ENCODE results near the gene TMEM178B. TPM values are rescaled to one million over a fixed set of nuclear protein-coding genes. Genes with fewer than 3 reads are reported as not detected.

Gene TMEM178B
- total and polyA plus RNA-seq, 9 of the 15 experiments (the other 6 are each of a cell fraction or from before 2014, with no cell fraction given): under 0.01 to 0.03 (median 0.01) TPM; not detected in 5

DNA sequence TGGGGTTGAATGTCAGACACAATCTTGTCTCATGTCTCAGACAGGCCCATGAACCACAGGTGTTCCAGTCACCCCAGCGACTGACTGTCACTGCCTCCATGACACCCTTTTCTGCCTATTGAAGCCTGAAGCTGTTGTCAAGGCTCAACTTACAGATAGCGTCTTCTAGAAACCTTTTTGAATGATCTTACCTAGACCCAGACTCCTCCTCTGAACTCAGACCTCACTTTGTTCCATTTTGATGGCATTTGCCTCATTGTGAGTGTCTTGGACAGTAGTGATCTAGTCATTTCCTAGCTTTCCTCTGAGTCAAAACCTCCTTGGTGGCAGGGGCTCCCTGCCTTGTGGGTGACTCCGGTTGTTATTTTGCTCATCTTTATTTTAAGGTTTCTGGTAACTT is 379.0 kb downstream of the TMEM178B start (continued):
- TF ChIP-seq, protein P1, sequence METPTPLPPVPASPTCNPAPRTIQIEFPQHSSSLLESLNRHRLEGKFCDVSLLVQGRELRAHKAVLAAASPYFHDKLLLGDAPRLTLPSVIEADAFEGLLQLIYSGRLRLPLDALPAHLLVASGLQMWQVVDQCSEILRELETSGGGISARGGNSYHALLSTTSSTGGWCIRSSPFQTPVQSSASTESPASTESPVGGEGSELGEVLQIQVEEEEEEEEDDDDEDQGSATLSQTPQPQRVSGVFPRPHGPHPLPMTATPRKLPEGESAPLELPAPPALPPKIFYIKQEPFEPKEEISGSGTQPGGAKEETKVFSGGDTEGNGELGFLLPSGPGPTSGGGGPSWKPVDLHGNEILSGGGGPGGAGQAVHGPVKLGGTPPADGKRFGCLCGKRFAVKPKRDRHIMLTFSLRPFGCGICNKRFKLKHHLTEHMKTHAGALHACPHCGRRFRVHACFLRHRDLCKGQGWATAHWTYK (CRISPR knock-in tag; IDR thresholded peaks at IDR 0.05): no peak
- TF ChIP-seq ZNF584 (CRISPR knock-in tag; IDR thresholded peaks at IDR 0.05; ENCODE audit: low read depth) (no peak), BRD4 (IDR thresholded peaks at IDR 0.05) (no peak), SAP30 (IDR thresholded peaks at IDR 0.05; ENCODE audit: borderline replicate concordance, insufficient read depth, low read depth, low read length, poor library complexity, severe bottlenecking) (no peak), SMARCC2 (IDR thresholded peaks at IDR 0.05; ENCODE audit: low read depth) (no peak), NFIX (CRISPR knock-in tag; IDR thresholded peaks at IDR 0.05; ENCODE audit: low read depth) (no peak)
- TF ChIP-seq, protein P2, sequence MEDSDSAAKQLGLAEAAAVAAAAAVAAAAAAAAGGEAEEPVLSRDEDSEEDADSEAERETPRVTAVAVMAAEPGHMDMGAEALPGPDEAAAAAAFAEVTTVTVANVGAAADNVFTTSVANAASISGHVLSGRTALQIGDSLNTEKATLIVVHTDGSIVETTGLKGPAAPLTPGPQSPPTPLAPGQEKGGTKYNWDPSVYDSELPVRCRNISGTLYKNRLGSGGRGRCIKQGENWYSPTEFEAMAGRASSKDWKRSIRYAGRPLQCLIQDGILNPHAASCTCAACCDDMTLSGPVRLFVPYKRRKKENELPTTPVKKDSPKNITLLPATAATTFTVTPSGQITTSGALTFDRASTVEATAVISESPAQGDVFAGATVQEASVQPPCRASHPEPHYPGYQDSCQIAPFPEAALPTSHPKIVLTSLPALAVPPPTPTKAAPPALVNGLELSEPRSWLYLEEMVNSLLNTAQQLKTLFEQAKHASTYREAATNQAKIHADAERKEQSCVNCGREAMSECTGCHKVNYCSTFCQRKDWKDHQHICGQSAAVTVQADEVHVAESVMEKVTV (CRISPR knock-in tag; IDR thresholded peaks at IDR 0.05): no peak

DNA sequence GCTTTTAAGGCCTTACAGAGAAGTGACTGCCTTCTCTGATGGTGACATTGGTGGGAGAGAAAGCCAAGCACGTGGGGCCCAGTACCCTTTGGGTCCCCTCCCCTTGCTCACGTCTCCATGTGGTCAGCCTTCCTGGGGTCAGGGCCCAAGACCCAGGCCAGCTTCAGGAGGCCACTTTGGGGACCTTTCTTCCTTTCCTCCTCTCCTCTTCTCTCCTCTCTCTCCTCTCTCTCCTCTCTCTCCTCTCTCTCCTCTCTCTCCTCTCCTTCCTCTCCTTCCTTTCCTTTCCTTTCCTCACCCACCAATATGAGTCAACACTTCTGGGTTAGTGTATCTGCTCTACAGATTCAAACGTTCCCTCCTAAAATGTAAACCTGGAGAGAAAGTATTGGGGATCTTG is 380.5 kb downstream of the TMEM178B start:
- H3K27ac ChIP-seq (ENCODE audit: extremely low read depth, low read depth, low read length): no peak overlapping the region
- intact Hi-C loops (cut with micrococcal nuclease) (no loop called here), in situ Hi-C loops (cut with MboI) (no loop called here)
- ChIA-PET CTCF (ENCODE audit: low intra/inter-chr PET ratio) (no interaction called here), POLR2A (interaction anchor here (0.9 to 1.3 kb wide), 2 partner anchors 9 to 79 kb away, joined by 3 to 5 read pairs; no protein-coding TSS in a partner anchor)
- no peak overlapping the region for H3K4me2 ChIP-seq (ENCODE audit: insufficient read depth, low read length)
- H3K9me3 ChIP-seq (replicated peaks; ENCODE audit: control insufficient read depth, insufficient read depth, low read depth, low read length): no peaks in the 10 kb centered on the region
- ATAC-seq: no peak
- no peak overlapping the region for H3K9ac ChIP-seq (ENCODE audit: insufficient read depth in 1 of 2, low read depth in 2 of 2, low read length in 2 of 2)
- 0% methylated on average over 3 of the region's 3 CpGs for WGBS (ENCODE audit: insufficient coverage, low coverage, missing lambda C conversion rate)
- no peak overlapping the region for H3K4me3 ChIP-seq
- no peak for DNase-seq (ENCODE audit: extremely low read depth in 1 of 4, low spot score in 3 of 4)
- H3K9me1 ChIP-seq (ENCODE audit: control insufficient read depth, insufficient read depth, low read length): no peaks in the 10 kb centered on the region
- H3K79me2 ChIP-seq (ENCODE audit: control insufficient read depth, insufficient read depth, low read length): no peaks in the 10 kb centered on the region
- H3K4me1 ChIP-seq (replicated peaks in 1 of 2; ENCODE audit: control insufficient read depth in 2 of 2, insufficient read depth in 2 of 2, low read length in 2 of 2): no peaks in the 10 kb centered on the region
- no peaks in the 10 kb centered on the region for H4K20me1 ChIP-seq (replicated peaks; ENCODE audit: control insufficient read depth, insufficient read depth, low read length)
- H3K27me3 ChIP-seq (ENCODE audit: control insufficient read depth in 2 of 2, insufficient read depth in 2 of 2, low read length in 2 of 2): peaks cover 6 to 11% of the 10 kb centered on the region in 2 experiments; a peak in 4 of 5 replicates
- H3K36me3 ChIP-seq (ENCODE audit: control insufficient read depth, insufficient read depth, low read length): no peaks in the 10 kb centered on the region
- no peak for FAIRE-seq
- no TSS peak for BruUV-seq (replicated peaks)
- no peak overlapping the region for H2AFZ ChIP-seq (ENCODE audit: low read depth, low read length)
- TF ChIP-seq XRCC4 (IDR thresholded peaks at IDR 0.05; ENCODE audit: extremely low read depth, insufficient read depth, insufficient read length) (no peak), CBX5 (IDR thresholded peaks at IDR 0.05; ENCODE audit: borderline replicate concordance, low read depth) (no peak), MEF2A (IDR thresholded peaks at IDR 0.05; ENCODE audit: control insufficient read depth, low read depth, low read length) (no peak), KAT2B (IDR thresholded peaks at IDR 0.05; ENCODE audit: low read depth, low read length) (no peak), ZC3H4 (CRISPR knock-in tag; IDR thresholded peaks at IDR 0.05; ENCODE audit: borderline replicate concordance) (no peak), KDM2B (CRISPR knock-in tag; IDR thresholded peaks at IDR 0.05) (no peak), PHB2 (IDR thresholded peaks at IDR 0.05; ENCODE audit: low read depth) (no peak), DMBX1 (CRISPR knock-in tag; IDR thresholded peaks at IDR 0.05; ENCODE audit: borderline replicate concordance) (no peak), ESRRA (IDR thresholded peaks at IDR 0.05; ENCODE audit: borderline replicate concordance, low read depth) (no peak), CAMTA2 (CRISPR knock-in tag; conservative IDR thresholded peaks at IDR 0.05) (no peak)
- TF ChIP-seq, protein P3, sequence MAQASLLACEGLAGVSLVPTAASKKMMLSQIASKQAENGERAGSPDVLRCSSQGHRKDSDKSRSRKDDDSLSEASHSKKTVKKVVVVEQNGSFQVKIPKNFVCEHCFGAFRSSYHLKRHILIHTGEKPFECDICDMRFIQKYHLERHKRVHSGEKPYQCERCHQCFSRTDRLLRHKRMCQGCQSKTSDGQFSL (CRISPR knock-in tag; IDR thresholded peaks at IDR 0.05): no peak
- TF ChIP-seq, protein P3 (tag; IDR thresholded peaks at IDR 0.05): no peak
